HL-60/S4 treated with phorbol 12-myristate 13-acetate at 8.2 ng/mL for 4 days and 3 days (cell line): ENCODE data around the gene CENPX.

Experiments
- in situ Hi-C: fragments of 300-500 bp; cut with MboI; formaldehyde crosslinking; loops from 2 replicates; pipeline ENCODE4 v1.15.0; 2022; ENCODE audit warnings: low sequenced_read_pairs

CENPX gene

DNA sequence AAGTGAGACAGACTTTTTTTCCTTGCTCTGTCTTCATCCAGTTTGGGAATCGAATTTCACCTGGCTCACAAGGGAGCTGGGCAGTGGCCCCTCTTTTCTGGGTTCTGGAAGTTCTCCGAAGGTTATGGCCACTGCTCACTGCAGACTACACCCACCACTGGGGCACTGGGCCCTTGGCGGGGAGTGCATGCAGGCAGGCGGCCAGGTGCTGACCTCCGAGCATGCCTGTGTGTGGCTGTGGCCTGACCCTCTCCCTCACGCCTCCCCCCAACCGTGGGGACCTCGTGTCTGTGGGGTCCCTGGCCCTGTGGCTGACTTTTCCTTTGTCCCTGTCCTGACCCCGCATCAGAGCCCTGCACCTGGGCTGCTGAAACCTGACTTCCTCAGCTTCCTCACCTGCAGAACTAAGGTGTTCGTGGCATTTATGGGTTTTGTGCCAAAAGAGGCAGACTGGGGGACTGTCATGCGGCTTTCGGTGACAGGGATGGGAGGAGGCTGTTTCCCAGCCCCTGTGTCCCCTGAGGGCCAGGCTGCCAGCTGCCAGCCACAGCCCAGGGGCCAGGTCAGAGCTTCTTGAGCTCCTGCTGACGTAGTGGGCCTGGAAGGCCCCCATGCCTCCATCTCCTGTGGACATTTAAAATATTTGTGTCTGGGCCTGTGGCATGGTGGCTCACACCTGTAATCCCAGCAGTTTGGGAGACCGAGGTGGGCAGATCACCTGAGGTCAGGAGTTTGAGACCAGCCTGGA lies 23.8 kb downstream of the CENPX start:
- in situ Hi-C loops: no loop called here

DNA sequence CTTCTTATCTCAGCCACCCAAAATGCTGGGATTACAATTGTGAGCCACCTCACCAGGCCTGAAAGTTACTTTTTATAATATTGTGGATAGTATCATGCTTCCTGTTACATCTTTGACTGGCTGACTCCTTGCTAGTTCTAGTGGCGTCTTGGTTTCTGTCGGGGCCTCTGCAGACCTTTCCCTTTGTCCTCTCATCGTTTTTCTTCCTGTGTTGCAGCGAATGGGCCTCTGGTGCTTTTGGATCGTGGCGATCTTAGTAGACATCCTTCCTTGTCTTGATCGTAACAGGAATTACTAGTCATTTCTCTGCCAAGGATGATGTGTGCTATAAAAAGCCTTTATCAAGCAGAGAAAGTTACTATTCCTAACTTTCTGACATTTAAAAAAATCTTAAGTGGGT lies 24.5 kb downstream of the CENPX start:
- in situ Hi-C loops: no loop called here

GRCh38 chr17:81996757-81997441 lies 25.8 kb downstream of the CENPX start:
- in situ Hi-C loops: no loop called here

- in situ Hi-C loops: no loop called here
Measured at GRCh38 chr17:81996232-81996756, 26.4 kb downstream of the CENPX start.

- in situ Hi-C loops: no loop called here
Measured at GRCh38 chr17:81995463-81996231, 27.0 kb downstream of the CENPX start.

GRCh38 chr17:81994593-81995462 lies 27.9 kb downstream of the CENPX start:
- in situ Hi-C loops: no loop called here

- in situ Hi-C loops: no loop called here
Measured at GRCh38 chr17:81993729-81994592, 28.7 kb downstream of the CENPX start.

GRCh38 chr17:81992306-81993102 lies 30.2 kb downstream of the CENPX start:
- in situ Hi-C loops: no loop called here

DNA sequence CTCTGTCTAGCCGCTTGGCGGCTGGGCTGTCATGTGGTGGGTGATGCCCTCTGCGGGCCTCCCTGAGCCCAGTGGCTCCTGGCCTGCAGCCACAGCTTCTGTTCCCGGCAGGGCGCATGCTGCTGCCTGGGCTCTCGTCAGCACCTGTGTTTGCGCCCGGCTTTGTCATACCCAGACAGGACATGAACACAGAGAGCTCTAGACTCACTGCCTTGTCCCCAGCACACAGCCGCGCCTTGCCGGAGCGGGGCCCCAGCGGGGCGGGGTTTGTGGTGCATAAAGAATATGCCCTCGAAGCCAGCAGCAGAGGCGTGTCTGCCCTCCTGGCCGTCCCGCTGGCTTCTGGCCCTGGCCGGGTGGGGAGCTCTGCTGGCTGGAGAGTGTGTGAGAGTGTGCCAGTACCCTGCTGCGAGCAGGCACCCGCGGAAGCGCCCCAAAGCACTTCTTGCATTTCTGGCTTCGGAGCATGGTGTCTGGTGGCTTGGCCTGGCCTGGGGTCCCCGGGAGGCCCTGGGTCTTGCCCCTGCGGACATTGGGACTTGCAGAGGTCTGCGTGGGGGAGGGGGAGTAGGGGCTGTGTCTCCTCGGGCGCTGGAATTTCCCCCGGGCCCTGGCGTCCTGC lies 30.9 kb downstream of the CENPX start:
- in situ Hi-C loops: no loop called here

- in situ Hi-C loops: no loop called here
Measured at GRCh38 chr17:81990836-81991683, 31.6 kb downstream of the CENPX start.

DNA sequence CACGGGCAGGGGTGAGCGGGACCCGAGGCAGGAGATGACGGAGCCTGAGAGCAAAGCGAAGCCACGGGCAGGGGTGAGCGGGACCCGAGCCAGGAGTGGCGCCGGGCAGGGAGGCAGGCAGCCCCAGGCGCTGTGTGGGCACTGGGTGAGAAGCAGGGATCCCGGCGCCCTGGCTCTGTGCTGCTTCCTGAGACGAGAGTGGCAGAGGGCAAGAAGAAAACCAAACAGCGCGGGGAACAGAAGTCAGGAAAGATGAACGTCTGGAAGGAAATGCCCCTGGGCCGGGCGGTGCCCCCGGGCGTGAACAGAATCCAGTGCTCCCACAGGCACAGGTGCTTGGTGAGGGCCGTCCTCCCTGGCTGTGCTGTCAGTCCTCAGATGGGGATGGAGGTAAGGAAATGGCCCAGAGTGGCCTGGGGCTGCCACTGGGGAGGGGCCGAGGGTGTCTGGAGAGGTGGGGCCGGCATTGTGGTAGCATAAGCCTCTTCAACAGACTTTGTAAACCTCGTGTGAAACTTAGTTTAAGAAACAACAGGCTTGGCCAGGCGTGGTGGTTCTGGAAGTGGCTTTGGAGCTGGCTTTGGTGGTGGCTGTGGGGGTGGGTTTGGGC lies 35.4 kb downstream of the CENPX start:
- in situ Hi-C loops: no loop called here

GRCh38 chr17:81986606-81987005 lies 36.1 kb downstream of the CENPX start:
- in situ Hi-C loops: no loop called here

GRCh38 chr17:81984773-81985410 lies 37.8 kb downstream of the CENPX start:
- in situ Hi-C loops: no loop called here

DNA sequence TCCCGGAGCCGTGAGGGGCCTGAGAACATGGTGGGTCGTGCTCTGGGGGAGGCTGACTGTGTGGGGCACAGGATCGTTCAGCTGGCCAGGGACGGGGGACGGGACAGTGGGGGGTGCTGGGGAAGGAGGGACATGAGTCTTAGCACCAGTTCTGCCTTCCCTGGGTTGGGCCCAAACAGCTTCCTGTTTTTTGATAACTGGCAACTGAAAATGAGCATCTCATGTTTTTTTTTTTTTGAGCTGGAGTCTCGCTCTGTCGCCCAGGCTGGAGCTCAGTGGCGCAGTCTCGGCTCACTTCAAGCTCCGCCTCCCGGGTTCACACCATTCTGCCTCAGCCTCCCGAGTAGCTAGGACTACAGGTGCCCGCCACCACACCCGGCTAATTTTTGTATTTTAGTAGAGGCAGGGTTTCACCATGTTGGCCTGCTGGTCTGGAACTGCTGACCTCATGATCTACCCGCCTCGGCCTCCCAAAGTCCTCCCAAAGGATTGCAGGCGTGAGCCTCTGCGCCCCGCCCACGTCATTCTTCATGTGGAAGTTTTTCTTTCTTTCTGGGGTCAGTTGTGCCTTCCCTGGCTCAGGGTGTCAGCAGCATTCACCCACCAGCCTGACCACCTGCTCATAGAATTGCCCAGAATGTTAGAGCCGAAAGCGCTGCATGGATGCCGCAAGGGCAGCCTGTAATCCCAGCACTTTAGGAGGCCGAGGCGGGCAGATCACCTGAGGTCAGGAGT lies 38.9 kb downstream of the CENPX start:
- in situ Hi-C loops: no loop called here

GRCh38 chr17:81983011-81983638 lies 39.6 kb downstream of the CENPX start:
- in situ Hi-C loops: no loop called here
